Mesendoderm (in vitro differentiated cells): ENCODE results near the gene DDX31.

Experiments
- DNase-seq: peaks from one replicate; pipeline ENCODE4 v3.0.0; 2013
- H2AK5ac ChIP-seq: 2 replicates; pipeline ENCODE4 v1.6.1; 2013; ENCODE audit warnings: low read length, inconsistent platforms
- H2BK120ac ChIP-seq: 2 replicates; pipeline ENCODE4 v1.6.1; 2013; ENCODE audit warnings: low read depth, mild to moderate bottlenecking, low read length, moderate library complexity, mixed read lengths
- H2BK15ac ChIP-seq: replicated peaks from 2 replicates; pipeline ENCODE4 v1.6.1; 2013; ENCODE audit warnings: low read depth, mild to moderate bottlenecking, moderate library complexity
- H2BK5ac ChIP-seq: 2 replicates; pipeline ENCODE4 v1.6.1; 2013; ENCODE audit warnings: low read length, inconsistent platforms
- H3K18ac ChIP-seq: 2 replicates; pipeline ENCODE4 v1.6.1; 2013; ENCODE audit warnings: mild to moderate bottlenecking, low read length, mixed read lengths
- H3K23ac ChIP-seq: one replicate; pipeline ENCODE4 v1.6.1; 2013; ENCODE audit warnings: low read length
- H3K27ac ChIP-seq: 2 replicates; pipeline ENCODE4 v1.5.1; 2013; ENCODE audit warnings: low read depth, mild to moderate bottlenecking, inconsistent platforms, low read length, moderate library complexity
- H3K27me3 ChIP-seq: 2 replicates; pipeline ENCODE4 v1.6.1; 2013; ENCODE audit warnings: low read length, control low read depth, mild to moderate bottlenecking, inconsistent platforms; ENCODE audit not compliant: insufficient read depth, poor library complexity
- H3K36me3 ChIP-seq: 2 replicates; pipeline ENCODE4 v1.6.1; 2013; ENCODE audit warnings: low read length, inconsistent platforms; ENCODE audit not compliant: control insufficient read depth, insufficient read depth
- H3K4ac ChIP-seq: one replicate; pipeline ENCODE4 v1.6.1; 2013; ENCODE audit warnings: low read depth, mild to moderate bottlenecking, low read length, moderate library complexity
- H3K4me1 ChIP-seq: 2 replicates; pipeline ENCODE4 v1.6.1; 2013; ENCODE audit warnings: low read depth, low read length, inconsistent platforms; ENCODE audit not compliant: control insufficient read depth
- H3K4me2 ChIP-seq: 2 replicates; pipeline ENCODE4 v1.6.1; 2013; ENCODE audit warnings: low read length
- H3K4me3 ChIP-seq: 2 replicates; pipeline ENCODE4 v1.5.1; 2013; ENCODE audit warnings: mild to moderate bottlenecking, low read length
- H3K56ac ChIP-seq: one replicate; pipeline ENCODE4 v1.6.1; 2013; ENCODE audit warnings: low read length
- H3K79me1 ChIP-seq: 2 replicates; pipeline ENCODE4 v1.6.1; 2013; ENCODE audit warnings: low read length, inconsistent platforms
- H3K79me2 ChIP-seq: 2 replicates; pipeline ENCODE4 v1.6.1; 2013; ENCODE audit warnings: mild to moderate bottlenecking, low read length; ENCODE audit not compliant: control insufficient read depth, insufficient read depth
- H3K9ac ChIP-seq: 2 replicates; pipeline ENCODE4 v1.6.1; 2013; ENCODE audit warnings: low read length, inconsistent platforms
- H4K5ac ChIP-seq: one replicate; pipeline ENCODE4 v1.6.1; 2013; ENCODE audit warnings: low read length
- H4K8ac ChIP-seq: one replicate; pipeline ENCODE4 v1.6.1; 2013; ENCODE audit warnings: low read depth, mild to moderate bottlenecking, control low read depth, low read length, moderate library complexity
- WGBS: extraction: QIAGEN DNeasy Blood & Tissue Kit; methylation state at CpG from one replicate; pipeline ENCODE4 v1.1.7; 2013; ENCODE audit warnings: low lambda C conversion rate, missing lambda C conversion rate; ENCODE audit not compliant: insufficient coverage; ENCODE audit errors: extremely low coverage; 5-methylcytosine and 5-hydroxymethylcytosine counted together

Gene DDX31

GRCh38 chr9:132632413-132633129 lies 37.2 kb downstream of the DDX31 start:
- Histone ChIP-seq H3K27ac (no peak overlapping the region), H4K5ac (no peak overlapping the region)

GRCh38 chr9:132631685-132632084 lies 38.1 kb downstream of the DDX31 start:
- H4K5ac ChIP-seq = no peak overlapping the region
- no peak overlapping the region for H3K23ac ChIP-seq
- no peaks in the 10 kb centered on the region for H3K79me2 ChIP-seq
- no peak overlapping the region for H3K18ac ChIP-seq
- no CpG with 5 or more reads among the region's 7 CpGs for WGBS
- H3K27ac ChIP-seq = no peak overlapping the region
- no peak overlapping the region for H3K4ac ChIP-seq
- no peak for DNase-seq
- no peak overlapping the region for H2BK120ac ChIP-seq
- H3K9ac ChIP-seq = no peak overlapping the region
- H3K79me1 ChIP-seq = no peaks in the 10 kb centered on the region
- H3K27me3 ChIP-seq = no peaks in the 10 kb centered on the region
- no peak overlapping the region for H2AK5ac ChIP-seq
- no peak overlapping the region for H4K8ac ChIP-seq
- H2BK15ac ChIP-seq = no peak overlapping the region
- no peak overlapping the region for H3K4me3 ChIP-seq
- H3K36me3 ChIP-seq = peaks cover 2% of the 10 kb centered on the region
- no peak overlapping the region for H3K56ac ChIP-seq
- H3K4me1 ChIP-seq = no peaks in the 10 kb centered on the region
- no peak overlapping the region for H3K4me2 ChIP-seq
- no peak overlapping the region for H2BK5ac ChIP-seq

More at GRCh38 chr9:132632413-132633129, 37.2 kb downstream of the DDX31 start:
- Histone ChIP-seq H2BK120ac (no peak overlapping the region), H3K23ac (no peak overlapping the region), H3K27me3 (no peaks in the 10 kb centered on the region), H3K79me2 (no peaks in the 10 kb centered on the region), H3K79me1 (no peaks in the 10 kb centered on the region), H4K8ac (no peak overlapping the region), H3K4me2 (no peak overlapping the region), H3K4me3 (no peak overlapping the region), H3K56ac (no peak overlapping the region), H3K4me1 (no peaks in the 10 kb centered on the region), H3K18ac (no peak overlapping the region), H2AK5ac (no peak overlapping the region), H3K4ac (no peak overlapping the region), H2BK15ac (no peak overlapping the region), H3K9ac (no peak overlapping the region), H3K36me3 (no peaks in the 10 kb centered on the region), H2BK5ac (no peak overlapping the region)
- peak; percentile 45 for DNase-seq
- no CpG with 5 or more reads among the region's 7 CpGs for WGBS

GRCh38 chr9:132631280-132631679 lies 38.5 kb downstream of the DDX31 start:
- Histone ChIP-seq H2BK15ac (no peak overlapping the region), H3K18ac (no peak overlapping the region), H3K36me3 (peaks cover 2% of the 10 kb centered on the region), H3K27ac (no peak overlapping the region), H3K23ac (no peak overlapping the region), H3K56ac (no peak overlapping the region), H3K79me1 (no peaks in the 10 kb centered on the region), H4K5ac (no peak overlapping the region), H2AK5ac (no peak overlapping the region), H3K4ac (no peak overlapping the region), H2BK120ac (no peak overlapping the region), H3K4me1 (no peaks in the 10 kb centered on the region), H3K4me3 (no peak overlapping the region), H4K8ac (no peak overlapping the region), H3K79me2 (no peaks in the 10 kb centered on the region), H2BK5ac (no peak overlapping the region), H3K4me2 (no peak overlapping the region), H3K9ac (no peak overlapping the region), H3K27me3 (no peaks in the 10 kb centered on the region)
- DNase-seq = no peak
- WGBS = no CpG with 5 or more reads among the region's 5 CpGs

GRCh38 chr9:132630811-132631210 lies 39.0 kb downstream of the DDX31 start:
- Histone ChIP-seq H2BK5ac (no peak overlapping the region), H3K23ac (no peak overlapping the region), H2BK120ac (no peak overlapping the region), H3K4me1 (no peaks in the 10 kb centered on the region), H3K9ac (no peak overlapping the region), H3K79me2 (no peaks in the 10 kb centered on the region), H3K79me1 (no peaks in the 10 kb centered on the region), H3K56ac (no peak overlapping the region), H3K4me2 (no peak overlapping the region), H3K27me3 (no peaks in the 10 kb centered on the region), H3K4me3 (no peak overlapping the region), H3K27ac (no peak overlapping the region), H4K5ac (no peak overlapping the region), H3K18ac (no peak overlapping the region), H2AK5ac (no peak overlapping the region), H2BK15ac (no peak overlapping the region), H4K8ac (no peak overlapping the region), H3K4ac (no peak overlapping the region), H3K36me3 (peaks cover 2% of the 10 kb centered on the region)
- no peak for DNase-seq
- WGBS = no CpG with 5 or more reads among the region's 3 CpGs

GRCh38 chr9:132630116-132630515 lies 39.7 kb downstream of the DDX31 start:
- no peaks in the 10 kb centered on the region for H3K27me3 ChIP-seq
- no peak overlapping the region for H3K23ac ChIP-seq
- no CpG with 5 or more reads among the region's 9 CpGs for WGBS
- H3K4me3 ChIP-seq = no peak overlapping the region
- DNase-seq = no peak
- no peaks in the 10 kb centered on the region for H3K4me1 ChIP-seq
- no peak overlapping the region for H4K8ac ChIP-seq
- H3K36me3 ChIP-seq = peaks cover 2% of the 10 kb centered on the region
- H4K5ac ChIP-seq = no peak overlapping the region
- no peak overlapping the region for H3K56ac ChIP-seq
- H3K27ac ChIP-seq = no peak overlapping the region
- no peak overlapping the region for H2BK15ac ChIP-seq
- no peaks in the 10 kb centered on the region for H3K79me2 ChIP-seq
- H2AK5ac ChIP-seq = no peak overlapping the region
- no peak overlapping the region for H3K4ac ChIP-seq
- no peak overlapping the region for H3K9ac ChIP-seq
- no peak overlapping the region for H2BK5ac ChIP-seq
- H3K4me2 ChIP-seq = no peak overlapping the region
- no peak overlapping the region for H2BK120ac ChIP-seq
- no peak overlapping the region for H3K18ac ChIP-seq
- no peaks in the 10 kb centered on the region for H3K79me1 ChIP-seq

GRCh38 chr9:132628746-132629145 lies 41.0 kb downstream of the DDX31 start:
- Histone ChIP-seq H2BK15ac (no peak overlapping the region), H3K79me1 (no peaks in the 10 kb centered on the region), H2BK120ac (no peak overlapping the region), H3K9ac (no peak overlapping the region), H3K4ac (no peak overlapping the region), H3K27me3 (no peaks in the 10 kb centered on the region), H3K4me1 (no peaks in the 10 kb centered on the region), H3K4me2 (no peak overlapping the region), H2AK5ac (no peak overlapping the region), H4K5ac (no peak overlapping the region), H3K56ac (no peak overlapping the region), H3K18ac (no peak overlapping the region), H3K79me2 (no peaks in the 10 kb centered on the region), H3K27ac (no peak overlapping the region), H3K23ac (no peak overlapping the region), H4K8ac (no peak overlapping the region), H3K36me3 (peaks cover 2% of the 10 kb centered on the region), H3K4me3 (no peak overlapping the region), H2BK5ac (no peak overlapping the region)
- WGBS = no CpG with 5 or more reads among the region's 8 CpGs
- DNase-seq = no peak
